ENCODE results near the gene HIPK2. TPM values are rescaled to one million over a fixed set of nuclear protein-coding genes. Genes with fewer than 3 reads are reported as not detected.

Gene HIPK2
- total RNA-seq, 1 experiment from 2014 or later: 33.4 TPM

GRCh38 chr7:139798221-139798620 lies 20.4 kb upstream of the HIPK2 start:
- no peak overlapping the region for H3K27ac Mint-ChIP-seq (ENCODE audit: unreplicated experiment)
- H3K9me3 Mint-ChIP-seq (ENCODE audit: low read depth, unreplicated experiment): peaks cover 8% of the 10 kb centered on the region
- no peaks in the 10 kb centered on the region for H3K36me3 Mint-ChIP-seq (ENCODE audit: insufficient read depth, unreplicated experiment)
- no peak overlapping the region for H3K4me3 Mint-ChIP-seq (ENCODE audit: low read depth, unreplicated experiment)
- intact Hi-C loops (cut with micrococcal nuclease; ENCODE audit: unreplicated experiment): no loop called here
- DNase-seq: no peak
- CTCF ChIA-PET: no interaction called here
- H3K27me3 Mint-ChIP-seq (ENCODE audit: unreplicated experiment): no peaks in the 10 kb centered on the region
- no peaks in the 10 kb centered on the region for H3K4me1 Mint-ChIP-seq (ENCODE audit: low read depth, unreplicated experiment)
- no TSS peak for BruUV-seq (replicated peaks)
- TF ChIP-seq CTCF (IDR thresholded peaks at IDR 0.05; ENCODE audit: unreplicated experiment): no peak

- Mint-ChIP-seq H3K27me3 (ENCODE audit: unreplicated experiment) (no peaks in the 10 kb centered on the region), H3K27ac (ENCODE audit: unreplicated experiment) (no peak overlapping the region), H3K4me3 (ENCODE audit: low read depth, unreplicated experiment) (no peak overlapping the region), H3K9me3 (ENCODE audit: low read depth, unreplicated experiment) (peaks cover 5% of the 10 kb centered on the region), H3K36me3 (ENCODE audit: insufficient read depth, unreplicated experiment) (no peaks in the 10 kb centered on the region), H3K4me1 (ENCODE audit: low read depth, unreplicated experiment) (no peaks in the 10 kb centered on the region)
- BruUV-seq (replicated peaks): no TSS peak
- CTCF ChIA-PET: interaction anchor here (0.6 kb wide), 1 partner anchor 42 kb away, joined by 7 read pairs; no protein-coding TSS in a partner anchor
- DNase-seq: no peak
- TF ChIP-seq CTCF (IDR thresholded peaks at IDR 0.05; ENCODE audit: unreplicated experiment): no peak
- intact Hi-C loops (cut with micrococcal nuclease; ENCODE audit: unreplicated experiment): no loop called here
Measured at GRCh38 chr7:139797607-139798006, 19.8 kb upstream of the HIPK2 start.

- Mint-ChIP-seq H3K4me1 (ENCODE audit: low read depth, unreplicated experiment) (no peaks in the 10 kb centered on the region), H3K27ac (ENCODE audit: unreplicated experiment) (no peak overlapping the region), H3K9me3 (ENCODE audit: low read depth, unreplicated experiment) (peaks cover 3% of the 10 kb centered on the region), H3K4me3 (ENCODE audit: low read depth, unreplicated experiment) (no peak overlapping the region), H3K36me3 (ENCODE audit: insufficient read depth, unreplicated experiment) (no peaks in the 10 kb centered on the region), H3K27me3 (ENCODE audit: unreplicated experiment) (no peaks in the 10 kb centered on the region)
- no peak for DNase-seq
- no peak for TF ChIP-seq CTCF (IDR thresholded peaks at IDR 0.05; ENCODE audit: unreplicated experiment)
- BruUV-seq (replicated peaks): no TSS peak
- CTCF ChIA-PET: no interaction called here
- intact Hi-C loops (cut with micrococcal nuclease; ENCODE audit: unreplicated experiment): no loop called here
Measured at GRCh38 chr7:139791316-139791715, 13.5 kb upstream of the HIPK2 start.

GRCh38 chr7:139784648-139785047 lies 6.8 kb upstream of the HIPK2 start:
- no peak overlapping the region for H3K4me3 Mint-ChIP-seq (ENCODE audit: low read depth, unreplicated experiment)
- H3K4me1 Mint-ChIP-seq (ENCODE audit: low read depth, unreplicated experiment): peaks cover 3% of the 10 kb centered on the region
- peaks cover 8% of the 10 kb centered on the region for H3K27me3 Mint-ChIP-seq (ENCODE audit: unreplicated experiment)
- no TSS peak for BruUV-seq (replicated peaks)
- no peaks in the 10 kb centered on the region for H3K9me3 Mint-ChIP-seq (ENCODE audit: low read depth, unreplicated experiment)
- CTCF ChIA-PET: no interaction called here
- intact Hi-C loops (cut with micrococcal nuclease; ENCODE audit: unreplicated experiment): no loop called here
- H3K27ac Mint-ChIP-seq (ENCODE audit: unreplicated experiment): no peak overlapping the region
- TF ChIP-seq CTCF (IDR thresholded peaks at IDR 0.05; ENCODE audit: unreplicated experiment): no peak
- DNase-seq: no peak
- no peaks in the 10 kb centered on the region for H3K36me3 Mint-ChIP-seq (ENCODE audit: insufficient read depth, unreplicated experiment)

Data from Calu3 (cell line).